Mucosa of stomach (tissue), 1 donor: ENCODE results near the gene GSTT4.
"Not testable (repeated sequence)": the region's sequence is repeated elsewhere in the genome, so short reads cannot be mapped to it uniquely, and the experiment has no call there.

Experiments
- H3K27me3 ChIP-seq: one replicate; pipeline ENCODE4 v1.7.0; 2013; ENCODE audit warnings: mild to moderate bottlenecking, low read length; ENCODE audit not compliant: control insufficient read depth, insufficient read depth
- H3K36me3 ChIP-seq: one replicate; pipeline ENCODE4 v1.7.0; 2013; ENCODE audit warnings: low read length; ENCODE audit not compliant: control insufficient read depth, insufficient read depth
- H3K4me1 ChIP-seq: one replicate; pipeline ENCODE4 v1.7.0; 2013; ENCODE audit warnings: mild to moderate bottlenecking, low read length; ENCODE audit not compliant: control insufficient read depth, insufficient read depth
- H3K4me3 ChIP-seq: one replicate; pipeline ENCODE4 v1.7.0; 2013; ENCODE audit warnings: low read length
- H3K9ac ChIP-seq: one replicate; pipeline ENCODE4 v1.7.0; 2013; ENCODE audit warnings: mild to moderate bottlenecking, low read length, moderate library complexity
- H3K9me3 ChIP-seq: one replicate; pipeline ENCODE4 v1.7.0; 2013; ENCODE audit warnings: mild to moderate bottlenecking, low read length, moderate library complexity; ENCODE audit not compliant: control insufficient read depth
- donor health status: Pancreatic carcinoma.

The GSTT4 gene

DNA sequence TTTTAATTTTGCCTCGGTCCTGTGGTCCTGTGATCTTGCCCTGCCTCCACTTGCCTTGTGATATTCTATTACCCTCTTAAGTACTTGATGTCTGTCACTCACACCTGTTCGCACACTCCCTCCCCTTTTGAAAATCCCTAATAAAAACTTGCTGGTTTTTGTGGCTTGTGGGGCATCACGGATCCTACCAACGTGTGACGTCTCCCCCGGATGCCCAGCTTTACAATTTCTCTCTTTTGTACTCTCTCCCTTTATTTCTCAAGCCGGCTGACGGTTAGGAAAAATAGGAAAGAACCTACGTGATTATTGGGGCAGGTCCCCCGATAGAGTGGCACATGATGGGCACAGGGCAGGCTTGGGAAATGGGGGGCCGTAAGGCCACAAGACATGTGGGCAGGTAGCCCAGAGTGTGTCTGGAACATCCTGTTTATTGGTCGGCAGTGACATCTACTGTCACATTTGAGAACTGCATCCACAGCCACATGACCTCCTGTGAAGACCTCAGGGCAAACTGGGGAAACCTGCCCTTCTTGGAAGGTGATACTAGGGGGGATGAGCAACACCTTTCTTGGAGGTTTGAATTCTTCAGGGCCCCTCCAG lies 48.9 kb downstream of the GSTT4 start:
- not testable (repeated sequence) for H3K9me3 ChIP-seq, H3K4me1 ChIP-seq, H3K36me3 ChIP-seq, H3K27me3 ChIP-seq, H3K9ac ChIP-seq, H3K4me3 ChIP-seq

DNA sequence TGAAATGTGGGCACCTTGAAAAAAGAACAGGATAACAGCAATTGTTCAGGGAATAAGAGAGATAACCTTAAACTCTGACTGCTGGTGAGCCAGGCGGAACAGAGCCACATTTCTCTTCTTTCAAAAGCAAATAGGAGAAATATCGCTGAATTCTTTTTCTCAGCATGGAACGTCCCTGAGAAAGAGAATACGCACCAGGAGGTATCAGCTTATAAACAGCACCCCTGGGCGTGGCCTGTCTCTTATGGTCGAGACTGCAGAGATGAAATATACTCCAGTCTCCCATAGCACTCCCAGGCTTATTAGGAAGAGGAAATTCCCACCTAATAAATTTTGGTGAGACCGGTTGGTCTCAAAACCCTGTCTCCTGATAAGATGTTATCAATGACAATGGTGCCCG lies 49.4 kb downstream of the GSTT4 start:
- H3K27me3 ChIP-seq, H3K9me3 ChIP-seq, H3K4me3 ChIP-seq, H3K4me1 ChIP-seq, H3K36me3 ChIP-seq, H3K9ac ChIP-seq: not testable (repeated sequence)

DNA sequence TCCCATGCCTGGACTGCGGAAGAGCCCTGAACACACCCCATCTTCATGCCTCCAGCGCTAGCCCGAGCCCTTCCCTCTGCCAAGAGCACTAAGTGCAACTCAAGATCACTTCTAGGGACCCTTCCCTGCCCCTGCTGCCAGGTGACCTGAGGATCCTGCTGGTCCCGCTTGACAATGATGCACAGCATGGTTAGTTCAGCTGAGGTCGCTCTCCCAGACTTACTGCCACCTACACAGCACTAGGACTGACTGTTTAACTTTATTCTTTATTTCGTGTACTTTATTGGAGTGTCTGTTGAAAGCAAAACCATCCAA lies 50.3 kb downstream of the GSTT4 start:
- not testable (repeated sequence) for H3K4me1 ChIP-seq, H3K9ac ChIP-seq, H3K36me3 ChIP-seq, H3K9me3 ChIP-seq, H3K4me3 ChIP-seq, H3K27me3 ChIP-seq

DNA sequence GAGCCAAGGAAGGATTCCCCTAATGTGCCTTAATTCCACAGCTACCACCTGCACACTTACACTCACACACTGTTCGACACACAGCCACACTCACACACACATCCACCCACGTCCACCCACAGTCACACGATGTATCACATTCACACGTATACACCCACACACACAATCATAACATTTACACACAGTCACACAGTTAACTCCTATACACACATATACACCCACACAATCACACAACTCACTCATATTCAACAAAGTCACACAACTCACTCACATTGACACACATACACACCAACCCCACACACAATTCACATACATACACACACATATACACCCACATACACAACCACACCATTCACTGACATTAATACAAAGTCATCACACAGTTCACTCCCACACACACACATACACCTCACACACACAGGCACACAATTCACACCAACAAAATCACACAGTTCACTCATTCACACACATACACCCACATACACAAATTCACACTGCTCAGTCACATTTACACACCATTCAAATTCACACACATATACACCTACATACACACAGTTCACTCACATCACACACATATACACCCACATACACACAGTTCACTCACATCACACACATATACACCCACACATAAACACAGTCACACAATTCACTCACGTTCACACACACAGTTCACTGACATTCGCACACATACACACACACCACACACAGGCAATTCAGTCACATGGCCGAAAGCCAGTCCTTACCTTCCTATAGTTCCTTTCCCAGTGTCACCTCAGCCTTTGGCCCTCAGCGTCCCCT lies 50.9 kb downstream of the GSTT4 start:
- H3K4me1 ChIP-seq, H3K36me3 ChIP-seq, H3K4me3 ChIP-seq, H3K9ac ChIP-seq, H3K9me3 ChIP-seq, H3K27me3 ChIP-seq: not testable (repeated sequence)

DNA sequence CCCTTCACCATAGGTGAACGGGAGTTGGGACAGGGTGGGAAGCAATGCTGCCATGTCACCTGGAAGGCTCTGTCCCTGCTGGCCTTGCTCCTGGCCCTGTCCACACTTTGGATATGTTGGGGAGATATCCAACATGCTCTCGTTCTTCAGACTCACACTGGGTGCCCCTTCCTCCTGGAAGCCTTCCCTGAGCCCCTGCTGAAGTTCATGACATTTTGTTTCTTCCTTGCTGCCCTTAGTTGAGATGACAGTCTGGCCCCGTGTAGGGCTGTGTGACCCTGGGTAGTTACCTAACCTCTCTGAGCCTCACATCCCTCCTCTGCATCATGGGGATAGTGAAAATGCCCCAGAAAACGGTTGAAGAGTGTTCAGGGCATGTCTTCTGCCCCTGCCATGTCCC lies 51.8 kb downstream of the GSTT4 start:
- H3K4me3 ChIP-seq, H3K36me3 ChIP-seq, H3K9ac ChIP-seq, H3K27me3 ChIP-seq, H3K4me1 ChIP-seq, H3K9me3 ChIP-seq: not testable (repeated sequence)

DNA sequence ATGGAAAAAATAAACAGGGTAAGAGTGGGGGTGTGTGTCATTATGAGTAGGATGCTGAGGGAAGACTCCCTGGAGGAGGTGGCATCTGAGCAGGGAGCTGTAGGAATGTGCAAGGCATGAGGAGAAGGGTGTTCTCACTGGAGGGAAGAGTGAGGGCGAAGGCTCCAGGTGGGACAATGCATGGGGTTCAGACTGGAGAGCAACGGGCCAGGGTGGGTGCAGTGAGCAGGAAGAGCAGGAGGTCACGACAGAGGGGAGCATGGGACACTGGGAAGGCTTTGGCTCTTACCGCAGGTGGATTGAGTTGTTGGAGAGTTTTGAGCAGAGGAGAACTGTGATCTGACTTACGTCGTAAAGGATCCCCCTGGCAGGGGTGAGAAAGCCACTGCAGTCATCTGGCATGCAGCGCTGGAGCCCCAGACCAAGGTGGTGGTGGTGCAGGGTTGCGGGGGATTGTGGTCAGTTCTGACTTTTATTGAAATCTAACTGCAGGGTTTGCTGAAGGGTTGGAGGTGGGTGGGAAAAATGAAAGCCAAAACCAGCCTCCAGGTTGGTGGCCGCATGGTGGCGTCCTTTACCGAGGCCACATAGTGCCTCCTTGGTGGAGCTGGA lies 52.4 kb downstream of the GSTT4 start:
- H3K4me3 ChIP-seq, H3K36me3 ChIP-seq, H3K27me3 ChIP-seq, H3K9me3 ChIP-seq, H3K4me1 ChIP-seq, H3K9ac ChIP-seq: not testable (repeated sequence)

DNA sequence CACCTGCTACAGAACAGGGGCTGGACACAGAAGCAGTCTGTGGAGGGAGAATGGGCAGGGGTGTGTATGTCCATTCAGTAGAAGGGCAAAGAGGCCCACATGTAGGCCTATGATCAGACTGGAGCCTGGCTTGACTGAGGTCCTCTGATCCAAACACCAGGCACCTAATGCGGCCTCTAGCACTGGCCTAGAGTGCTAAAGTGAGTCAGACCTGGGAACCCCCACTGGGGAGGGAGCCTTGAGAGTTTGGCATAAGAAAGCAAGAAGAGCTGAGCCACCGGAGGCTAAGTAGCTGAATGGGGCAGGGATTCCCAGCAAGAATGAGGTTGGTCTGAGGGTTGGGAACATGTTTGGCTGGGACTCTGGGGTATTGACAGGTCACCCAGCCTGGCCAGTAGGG lies 53.9 kb downstream of the GSTT4 start:
- not testable (repeated sequence) for H3K4me1 ChIP-seq, H3K9me3 ChIP-seq, H3K4me3 ChIP-seq, H3K9ac ChIP-seq, H3K36me3 ChIP-seq, H3K27me3 ChIP-seq

DNA sequence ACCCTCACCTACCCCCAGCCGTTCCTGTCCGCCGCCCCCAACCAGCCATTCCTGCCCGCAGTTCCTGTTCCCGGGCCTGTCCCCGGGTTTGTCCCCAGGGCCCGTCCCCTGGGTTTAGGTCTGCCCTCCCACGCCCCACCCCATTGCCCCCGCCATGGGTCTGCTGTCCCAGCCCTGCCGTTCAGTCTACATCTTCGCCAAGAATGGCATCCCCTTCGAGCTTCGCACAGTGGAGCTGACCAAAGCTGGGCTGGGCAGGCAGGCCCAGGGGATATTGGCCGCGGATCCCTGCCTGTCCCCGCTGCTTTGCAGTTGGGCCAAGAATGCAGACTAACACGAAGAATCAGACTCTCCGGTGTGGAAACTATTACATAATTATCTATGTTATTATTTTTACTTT lies 55.5 kb downstream of the GSTT4 start:
- not testable (repeated sequence) for H3K36me3 ChIP-seq, H3K4me3 ChIP-seq, H3K4me1 ChIP-seq, H3K27me3 ChIP-seq, H3K9ac ChIP-seq, H3K9me3 ChIP-seq
